H1 (cell line): ENCODE data around the gene RAB1B. TPM values are rescaled to one million over a fixed set of nuclear protein-coding genes. Genes with fewer than 3 reads are reported as not detected.

Experiments
- CTBP2 ChIP-seq: IDR thresholded peaks from 2 replicates; pipeline ENCODE4 v1.7.0; 2011; ENCODE audit warnings: borderline replicate concordance, mild to moderate bottlenecking, moderate library complexity, mixed read lengths, low read length; ENCODE audit not compliant: insufficient read depth, insufficient read length
- JUND ChIP-seq: IDR thresholded peaks from 2 replicates; pipeline ENCODE4 v1.6.1; 2011; ENCODE audit warnings: mild to moderate bottlenecking, improper control_type of control experiment, low read length
- polyA plus RNA-seq, 7 experiments: library from polyadenylated mRNA; depleted of rRNA in 3 of 7; stranded (reverse) in 5 of 7; unstranded in 2 of 7; fragments of >200 nt in 5 of 7; fragments of 200-250 nt in 2 of 7; gene quantifications; 1 replicate in 5 of 7; 2 replicates in 1 of 7; 4 replicates in 1 of 7; pipeline versions ENCODE4 v1.2.1 to v1.2.3, GENCODE V29; 2011 to 2013; ENCODE audit warnings: missing spikeins in 2 of 7, mixed read lengths in 2 of 7
- total RNA-seq: library from RNA; stranded (reverse); fragmentation: NEBNext Ultra II Directional; extraction: Animal tissue kit (Norgen Biotek cat#: 25700); gene quantifications from 2 replicates; pipeline ENCODE4 v1.2.1, GENCODE V29; 2021

Gene RAB1B
- total and polyA plus RNA-seq, 2 of the 8 experiments (the other 6 are each of a cell fraction or from before 2014, with no cell fraction given): 100 to 217 TPM

- TF ChIP-seq CTBP2 (no peak), JUND (no peak)
Measured at GRCh38 chr11:66262696-66263095, 5.7 kb upstream of the RAB1B start (continued).
